ENCODE data around the gene ZNF844.

DNA sequence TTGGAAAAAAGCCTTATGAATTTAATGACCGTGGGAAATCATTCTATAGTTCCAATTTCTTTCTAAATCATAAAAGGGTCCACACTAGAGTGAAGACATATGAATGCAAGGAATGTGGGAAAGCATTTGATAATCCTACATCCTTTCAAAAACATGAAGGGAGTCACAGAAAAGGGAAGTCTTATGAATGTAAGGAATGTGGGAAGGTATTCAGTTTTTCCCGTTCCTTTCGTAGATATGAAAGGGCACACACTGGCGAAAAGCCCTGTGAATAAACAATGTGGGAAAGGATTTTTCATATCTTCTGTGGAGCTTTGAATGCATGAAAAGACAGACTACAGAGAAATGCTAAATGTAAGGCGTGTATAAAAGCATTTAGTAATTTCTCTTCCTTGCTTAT, 48.6 kb downstream of the ZNF844 start:
- TF ChIP-seq, protein P1, sequence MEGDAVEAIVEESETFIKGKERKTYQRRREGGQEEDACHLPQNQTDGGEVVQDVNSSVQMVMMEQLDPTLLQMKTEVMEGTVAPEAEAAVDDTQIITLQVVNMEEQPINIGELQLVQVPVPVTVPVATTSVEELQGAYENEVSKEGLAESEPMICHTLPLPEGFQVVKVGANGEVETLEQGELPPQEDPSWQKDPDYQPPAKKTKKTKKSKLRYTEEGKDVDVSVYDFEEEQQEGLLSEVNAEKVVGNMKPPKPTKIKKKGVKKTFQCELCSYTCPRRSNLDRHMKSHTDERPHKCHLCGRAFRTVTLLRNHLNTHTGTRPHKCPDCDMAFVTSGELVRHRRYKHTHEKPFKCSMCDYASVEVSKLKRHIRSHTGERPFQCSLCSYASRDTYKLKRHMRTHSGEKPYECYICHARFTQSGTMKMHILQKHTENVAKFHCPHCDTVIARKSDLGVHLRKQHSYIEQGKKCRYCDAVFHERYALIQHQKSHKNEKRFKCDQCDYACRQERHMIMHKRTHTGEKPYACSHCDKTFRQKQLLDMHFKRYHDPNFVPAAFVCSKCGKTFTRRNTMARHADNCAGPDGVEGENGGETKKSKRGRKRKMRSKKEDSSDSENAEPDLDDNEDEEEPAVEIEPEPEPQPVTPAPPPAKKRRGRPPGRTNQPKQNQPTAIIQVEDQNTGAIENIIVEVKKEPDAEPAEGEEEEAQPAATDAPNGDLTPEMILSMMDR (conservative IDR thresholded peaks at IDR 0.05; ENCODE audit: low read length) = no peak
- TF ChIP-seq EZH2phosphoT487 (IDR thresholded peaks at IDR 0.05; ENCODE audit: borderline replicate concordance) = no peak

Measured in Loucy (cell line).